Measurements from ENCODE around the gene ZFYVE1. TPM values are rescaled to one million over a fixed set of nuclear protein-coding genes. Genes with fewer than 3 reads are reported as not detected.

ZFYVE1 gene
- total RNA-seq, 1 experiment from 2014 or later: 14.2 TPM

GRCh38 chr14:73000073-73000472 is 26.8 kb downstream of the ZFYVE1 start:
- no peak overlapping the region for H2BK15ac ChIP-seq (ENCODE audit: low read depth, low read length)
- H3K4me1 Mint-ChIP-seq: peaks cover 12 to 21% of the 10 kb centered on the region in 2 experiments
- no peak overlapping the region for H3K4me3 Mint-ChIP-seq
- H3K4me2 ChIP-seq (ENCODE audit: insufficient read depth, insufficient read length, low read length): no peak overlapping the region
- no peaks in the 10 kb centered on the region; the same call in 1 of the 2 replicates for H3K4me1 ChIP-seq (ENCODE audit: insufficient read depth, low read length)
- H3K79me2 ChIP-seq (ENCODE audit: insufficient read depth, low read length): no peaks in the 10 kb centered on the region
- no peak overlapping the region for H2BK120ac ChIP-seq (ENCODE audit: low read depth, low read length, poor library complexity, severe bottlenecking)
- no peak overlapping the region for H3K14ac ChIP-seq (ENCODE audit: insufficient read depth, low read length)
- H3K9ac ChIP-seq (ENCODE audit: extremely low read depth, insufficient read length, low read length): no peak overlapping the region
- no peak overlapping the region for H4K8ac ChIP-seq (replicated peaks; ENCODE audit: insufficient read length, low read depth, low read length)
- no peaks in the 10 kb centered on the region for H3K27me3 Mint-ChIP-seq (ENCODE audit: low read depth)
- H2AFZ ChIP-seq (ENCODE audit: low read length): no peak overlapping the region
- H2BK20ac ChIP-seq (ENCODE audit: low read depth, low read length, poor library complexity, severe bottlenecking): no peak overlapping the region
- no peak overlapping the region for H4K91ac ChIP-seq (ENCODE audit: insufficient read length, low read depth, low read length)
- H3K23me2 ChIP-seq (ENCODE audit: insufficient read length, low read depth, low read length, poor library complexity, severe bottlenecking): no peaks in the 10 kb centered on the region
- H2BK12ac ChIP-seq (ENCODE audit: insufficient read length, low read depth, low read length): no peak overlapping the region
- no peak overlapping the region for H2AK5ac ChIP-seq (ENCODE audit: insufficient read length, low read length)
- no CpG with 5 or more reads among the region's 2 CpGs for WGBS (ENCODE audit: extremely low coverage, insufficient read length, low lambda C conversion rate)
- H3K23ac ChIP-seq (ENCODE audit: insufficient read length, low read depth, low read length): no peak overlapping the region
- DNase-seq: no peak
- H4K5ac ChIP-seq (ENCODE audit: insufficient read length, low read depth, low read length): no peak overlapping the region
- no peak overlapping the region for H3K4ac ChIP-seq (ENCODE audit: low read depth, low read length)
- H3T11ph ChIP-seq (ENCODE audit: low read length): no peak overlapping the region
- no peaks in the 10 kb centered on the region for H3K9me3 ChIP-seq (ENCODE audit: control insufficient read depth, low read depth, low read length)
- no peak for TF ChIP-seq CTCF (conservative IDR thresholded peaks at IDR 0.05)
- H3K27ac ChIP-seq (ENCODE audit: insufficient read length, low read depth, low read length): no peak overlapping the region
- H3K27ac Mint-ChIP-seq: peak overlapping the region in 1 of 3 experiments; percentile 72; a peak in 1 of 7 replicates
- no peaks in the 10 kb centered on the region for H3K79me1 ChIP-seq (ENCODE audit: insufficient read depth, low read depth, low read length, poor library complexity, severe bottlenecking)
- peaks cover 0 to 29% (median 16%) of the 10 kb centered on the region in 3 experiments; a peak in 4 of 7 replicates for H3K36me3 Mint-ChIP-seq (ENCODE audit: insufficient read depth in 1 of 3, low read depth in 3 of 3)
- no peaks in the 10 kb centered on the region for H3K27me3 ChIP-seq (ENCODE audit: insufficient read depth, low read length)
- no peak overlapping the region for H3K18ac ChIP-seq (ENCODE audit: insufficient read length, low read depth, low read length)
- no peaks in the 10 kb centered on the region for H3K9me3 Mint-ChIP-seq
- H2BK5ac ChIP-seq (ENCODE audit: insufficient read length, low read length): no peak overlapping the region
- H3K56ac ChIP-seq (ENCODE audit: insufficient read length, low read depth, low read length): no peak overlapping the region
- H4K20me1 ChIP-seq (ENCODE audit: control insufficient read depth, insufficient read depth, insufficient read length): no peaks in the 10 kb centered on the region
